T47D (cell line): Measurements from ENCODE around the gene YKT6.

Experiments used
- DNase-seq, 2 experiments: peaks; one replicate each; pipeline versions ENCODE4 v3.0.0 to v3.0.0-alpha.2; 2011 to 2012; ENCODE audit warnings: low read depth in 1 of 2, low spot score in 1 of 2
- JUND ChIP-seq: IDR thresholded peaks from 2 replicates; pipeline ENCODE4 v1.6.1; 2012; ENCODE audit warnings: low read depth
- in situ Hi-C: cut with HindIII; loops from 2 replicates; pipeline ENCODE4 v1.10.0; 2016; ENCODE audit warnings: low sequenced_read_pairs, low pct_unique_long_range_greater_than_20kb

Gene YKT6

DNA sequence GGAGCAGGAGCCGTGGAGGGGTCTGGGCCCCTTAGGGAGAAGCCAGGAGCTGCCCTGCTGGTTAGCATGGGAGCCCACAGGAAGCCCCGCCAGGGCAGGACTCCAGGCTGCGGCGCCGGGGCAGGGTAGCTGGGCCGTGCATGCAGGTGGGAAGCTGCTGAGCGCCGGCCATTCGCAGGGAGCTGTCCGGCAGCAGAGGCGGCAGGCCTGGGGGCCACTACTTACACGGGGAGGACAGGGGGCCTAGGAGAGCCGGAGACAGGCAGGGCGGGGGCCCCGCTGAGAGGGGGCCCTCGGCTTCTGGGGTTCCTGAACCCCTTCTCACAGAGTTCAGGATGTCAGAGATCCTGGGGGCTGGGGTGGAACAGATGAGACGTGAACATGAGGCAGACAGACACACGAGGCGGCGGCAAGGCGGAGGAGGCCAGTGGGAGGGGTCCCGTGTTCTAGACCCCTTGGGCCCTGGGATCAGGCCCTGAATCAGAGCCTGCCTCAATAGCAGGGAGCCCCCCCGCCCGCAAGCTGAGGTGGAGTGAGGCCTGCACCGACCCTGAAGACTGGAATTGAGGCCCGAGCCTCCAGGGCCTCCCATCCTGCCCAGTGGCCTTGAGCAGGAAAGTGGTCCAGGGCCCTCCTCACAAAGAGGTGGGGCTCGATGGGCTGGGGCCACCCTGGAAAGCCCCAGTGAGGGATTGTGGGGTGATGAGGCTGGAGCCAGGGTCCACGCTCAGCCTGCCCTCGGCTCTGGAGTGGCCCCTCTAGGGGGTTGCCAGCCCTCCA, 28.0 kb downstream of the YKT6 start:
- no peak for DNase-seq
- in situ Hi-C loops: no loop called here
- no peak for TF ChIP-seq JUND

DNA sequence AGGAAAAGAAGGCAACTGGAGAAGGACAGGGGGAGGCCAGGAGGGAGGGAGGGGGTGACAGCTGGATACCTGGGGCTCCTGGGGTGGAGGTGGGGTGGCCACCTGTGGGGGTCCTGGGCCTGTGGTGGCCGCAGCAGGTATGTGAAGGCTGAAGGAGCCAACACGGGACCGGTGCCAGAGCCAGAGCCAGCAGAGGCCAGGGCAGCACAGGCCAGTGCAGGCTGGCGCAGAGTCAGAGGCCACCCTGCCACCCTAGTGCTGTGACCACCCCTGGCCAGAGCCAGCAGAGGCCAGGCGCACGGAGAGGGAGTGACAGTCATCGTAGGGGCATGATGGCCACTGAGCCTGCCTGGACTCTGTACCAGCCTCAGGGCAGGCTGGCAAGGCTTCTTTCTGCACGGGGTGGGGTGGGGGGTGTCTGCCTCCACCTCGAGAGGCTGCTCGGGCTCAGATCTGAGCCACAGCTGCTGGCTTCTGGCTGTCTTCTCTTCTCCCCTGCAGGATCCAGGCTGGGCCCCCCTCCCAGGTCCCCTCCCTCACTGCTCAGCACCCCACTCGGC, 28.8 kb downstream of the YKT6 start:
- DNase-seq: no peak
- TF ChIP-seq JUND: no peak
- in situ Hi-C loops: no loop called here

DNA sequence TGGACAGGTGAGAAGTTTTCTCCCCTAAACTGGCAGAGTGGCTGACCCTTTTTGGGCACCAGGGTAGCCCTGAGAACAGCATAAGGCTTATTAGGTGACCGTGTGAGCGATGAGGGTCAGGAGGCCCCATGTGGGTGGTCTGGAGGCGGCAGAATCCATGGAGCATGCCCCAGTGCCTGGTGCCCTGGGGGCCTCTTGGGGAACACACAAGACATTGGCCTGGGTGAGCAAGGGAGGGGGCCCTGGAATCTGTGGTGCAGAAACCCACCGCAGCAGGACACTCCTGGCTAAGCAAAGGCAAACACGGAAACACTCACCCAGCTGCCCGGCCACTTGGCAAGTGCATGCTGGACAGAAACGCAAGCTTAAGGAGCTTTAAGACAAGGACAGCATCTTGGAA, 29.5 kb downstream of the YKT6 start:
- TF ChIP-seq JUND: no peak
- no peak for DNase-seq
- in situ Hi-C loops: no loop called here

DNA sequence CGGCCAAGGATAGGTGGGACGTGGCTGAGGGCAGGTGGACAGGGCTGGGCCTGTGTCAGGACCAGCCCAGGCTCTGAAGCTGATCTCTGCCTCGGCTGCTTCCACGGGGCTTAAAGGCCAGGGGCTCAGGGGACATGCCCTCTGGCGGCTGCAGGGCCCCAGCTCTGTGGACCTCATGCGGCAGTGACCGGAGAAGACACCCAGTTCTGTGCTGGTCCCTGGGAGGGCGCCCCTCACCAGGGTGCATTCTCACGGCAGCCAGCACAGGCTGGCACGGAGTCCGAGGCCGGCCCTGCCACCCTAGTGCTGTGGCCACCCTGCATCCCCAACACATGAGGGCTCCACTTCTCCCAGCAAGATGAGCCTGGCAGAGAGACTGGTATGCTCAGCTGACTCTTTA, 30.3 kb downstream of the YKT6 start:
- TF ChIP-seq JUND: no peak
- in situ Hi-C loops: no loop called here
- DNase-seq: peak in 1 of 2 experiments; percentile 28

DNA sequence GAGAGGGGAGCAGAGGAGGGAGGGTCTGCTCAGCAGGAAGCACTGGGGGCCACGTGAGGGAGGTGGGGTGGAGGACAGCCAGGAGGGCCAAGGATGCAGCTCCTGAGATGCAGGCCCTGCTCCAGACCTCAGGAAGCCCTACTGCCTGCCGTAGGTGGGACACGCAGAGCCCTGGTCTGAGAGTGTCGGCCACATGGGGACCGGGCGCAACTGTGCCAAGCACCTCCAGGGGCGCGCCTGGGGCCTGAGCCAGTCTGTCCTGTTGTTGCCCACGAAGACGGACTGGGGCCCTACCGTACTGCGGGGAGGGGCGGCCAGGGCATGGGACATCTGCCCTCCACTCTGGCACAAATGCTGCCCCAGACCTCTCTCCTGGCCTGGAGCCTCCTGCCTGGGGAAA, 31.6 kb downstream of the YKT6 start:
- TF ChIP-seq JUND: no peak
- in situ Hi-C loops: no loop called here

DNA sequence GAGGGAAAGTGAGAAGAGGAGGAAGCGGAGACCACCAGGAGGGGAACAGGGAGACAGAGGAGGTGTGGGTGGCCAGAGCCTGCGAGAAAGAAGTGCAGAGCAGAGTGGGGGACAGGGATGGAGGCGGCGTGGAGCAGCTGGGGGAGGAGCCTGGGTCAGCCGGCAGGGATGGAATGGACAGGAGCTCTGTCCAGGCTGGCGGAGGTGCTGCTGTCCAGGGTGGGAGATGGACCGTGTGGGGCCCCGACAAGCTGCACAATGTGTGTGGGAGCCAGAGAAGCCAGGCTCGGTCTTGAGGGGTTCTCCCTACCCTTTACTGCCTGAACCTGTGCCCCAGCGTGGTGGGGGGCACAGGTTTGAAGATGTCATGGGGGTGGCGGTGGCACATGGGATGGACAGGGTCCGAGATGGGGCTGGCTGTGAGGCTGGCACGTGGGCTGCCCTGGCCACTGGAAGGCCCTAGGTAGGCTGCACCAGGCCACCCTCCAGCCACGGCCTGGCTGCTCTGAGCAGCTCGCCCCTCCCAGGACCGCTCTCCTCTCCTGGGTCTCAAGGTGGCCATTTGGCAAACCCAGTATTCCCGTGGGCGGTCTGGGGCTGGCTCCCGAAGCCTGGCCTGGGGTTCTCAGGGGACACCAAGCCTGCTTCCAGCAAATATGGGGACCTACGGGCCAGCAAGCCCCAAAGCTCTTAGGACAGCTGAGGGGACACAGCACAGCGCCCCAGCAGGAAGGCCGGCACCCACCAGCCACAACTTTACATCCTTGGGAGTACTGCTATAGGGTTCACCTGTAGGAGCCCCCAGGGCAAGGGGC, 32.3 kb downstream of the YKT6 start:
- in situ Hi-C loops: no loop called here
- DNase-seq: no peak
- TF ChIP-seq JUND: no peak

More for the DNA sequence above, 31.6 kb downstream of the YKT6 start:
- DNase-seq: no peak

DNA sequence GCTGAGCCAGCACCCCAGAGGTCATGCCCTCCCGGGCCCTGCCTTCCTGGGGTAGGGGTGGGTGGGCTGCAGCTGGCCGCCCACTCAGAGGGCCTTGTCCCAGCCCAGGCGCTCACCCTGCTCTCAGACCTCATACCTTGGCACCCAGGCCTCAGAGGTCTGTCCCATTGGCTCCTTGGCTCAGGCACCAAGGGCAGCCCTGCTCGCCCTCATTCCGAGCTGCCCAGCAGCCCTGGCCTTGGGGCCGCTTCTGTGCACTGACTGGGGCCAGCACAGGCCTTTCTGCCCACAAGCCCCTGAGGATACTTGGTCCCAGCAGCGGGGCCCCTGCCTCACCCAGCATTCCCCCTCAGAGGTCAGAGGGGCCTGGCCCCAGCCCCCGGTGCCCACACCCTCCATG, 34.3 kb downstream of the YKT6 start:
- no peak for DNase-seq
- TF ChIP-seq JUND: no peak
- in situ Hi-C loops: no loop called here

DNA sequence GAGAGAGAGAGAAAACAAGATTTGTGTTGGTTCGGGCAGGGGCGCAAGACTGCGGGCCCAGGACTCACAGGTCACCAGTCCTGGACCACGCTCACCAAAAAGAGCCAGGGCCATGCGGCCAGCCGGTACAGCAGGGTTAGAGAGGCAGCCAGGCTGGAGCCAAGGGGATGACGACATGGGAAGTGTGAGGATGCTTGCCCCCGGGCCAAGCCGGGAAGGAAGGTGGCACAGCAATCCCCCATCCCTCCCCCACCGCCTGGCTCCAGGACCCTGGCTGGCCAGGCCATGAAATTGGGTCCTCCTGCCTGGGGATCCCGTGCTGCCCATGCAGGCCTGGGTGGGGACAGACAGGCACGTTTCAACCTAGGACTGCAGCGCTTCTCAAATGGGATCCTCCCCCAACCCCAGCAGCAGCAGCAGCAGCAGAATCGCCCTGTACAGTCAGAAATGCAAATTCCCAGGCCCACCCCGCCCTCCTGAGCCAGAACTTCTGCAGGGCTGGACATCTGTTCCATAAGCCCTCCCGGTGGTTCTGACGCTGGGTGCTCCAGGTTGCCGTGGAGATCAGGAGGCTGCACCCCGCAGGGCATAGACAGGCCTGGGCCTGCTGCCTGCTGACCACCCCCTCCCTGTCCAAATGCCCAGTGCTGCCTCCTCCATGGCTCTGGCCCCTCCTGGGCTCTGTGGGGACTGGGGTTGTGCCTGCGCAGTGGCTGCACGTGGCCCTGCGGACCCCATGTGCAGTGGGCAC, 35.0 kb downstream of the YKT6 start:
- in situ Hi-C loops: no loop called here
- no peak for DNase-seq
- no peak for TF ChIP-seq JUND

DNA sequence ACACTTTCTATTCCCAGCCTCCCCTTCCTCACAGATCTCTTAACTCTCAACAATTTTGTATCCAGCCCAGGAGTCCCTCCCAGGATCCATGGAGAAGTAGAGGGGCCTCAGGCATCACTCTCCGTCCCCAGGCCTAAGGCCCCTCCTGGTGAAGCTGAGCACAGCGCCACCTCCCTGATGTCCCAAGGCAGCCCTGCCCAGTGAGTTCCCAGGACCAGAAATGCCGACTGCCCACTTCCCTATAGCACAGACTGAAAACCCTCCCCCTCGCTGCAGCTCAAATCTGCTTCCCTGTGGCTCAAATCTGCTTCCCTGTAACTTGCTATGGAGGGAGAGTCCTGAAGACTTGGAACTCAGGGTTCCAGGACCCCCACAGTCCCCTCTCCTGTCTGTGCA, 35.6 kb downstream of the YKT6 start:
- TF ChIP-seq JUND: no peak
- DNase-seq: no peak
- in situ Hi-C loops: no loop called here

DNA sequence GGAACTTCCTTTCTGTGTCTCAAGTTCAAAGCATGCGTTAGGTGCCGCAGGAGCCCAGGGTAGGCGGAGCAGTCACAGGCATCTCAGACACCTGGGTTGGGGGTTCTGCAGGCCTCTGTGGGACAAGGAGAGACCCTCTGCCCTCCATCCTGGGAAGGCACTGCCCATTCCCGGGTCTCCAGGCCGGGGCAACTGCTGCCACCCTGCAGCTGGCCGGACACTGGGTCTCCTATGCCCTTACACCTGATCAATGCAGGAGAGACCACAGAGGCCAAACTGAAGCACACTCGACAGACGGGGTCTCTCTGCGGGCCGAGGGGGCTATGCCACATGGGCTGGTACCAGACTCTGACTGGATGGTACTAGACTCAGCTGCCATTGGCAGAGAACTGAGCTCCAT, 36.9 kb downstream of the YKT6 start:
- TF ChIP-seq JUND: no peak
- DNase-seq: no peak
- in situ Hi-C loops: no loop called here

DNA sequence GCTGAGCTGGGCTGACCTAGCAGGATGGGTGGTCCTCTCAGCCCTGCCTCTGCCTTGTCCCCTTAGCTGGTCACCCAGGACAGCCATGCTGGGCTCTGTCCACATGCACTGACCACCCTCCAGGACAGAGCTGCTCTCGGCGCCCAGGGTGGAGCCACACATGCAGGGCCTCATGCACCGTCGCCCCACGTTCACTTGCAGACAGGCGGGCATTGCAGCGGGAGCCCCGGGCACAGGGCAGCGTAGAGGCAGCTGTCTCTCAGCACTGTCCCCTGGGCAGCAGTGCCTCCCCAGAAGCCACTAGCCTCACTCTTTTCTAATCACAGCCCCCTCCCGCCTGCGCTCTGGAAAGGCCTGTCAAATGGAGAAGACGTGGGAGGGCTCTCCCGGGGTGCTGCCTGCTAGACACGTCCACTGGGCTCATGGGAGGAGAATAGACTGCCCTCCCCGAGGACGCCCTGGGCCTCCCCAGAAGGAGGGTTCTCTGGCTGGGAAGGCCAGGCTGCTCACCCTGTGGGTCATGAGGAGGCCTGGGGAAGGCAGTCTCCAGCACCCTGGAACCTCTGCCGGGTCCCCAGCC, 37.4 kb downstream of the YKT6 start:
- no peak for DNase-seq
- in situ Hi-C loops: no loop called here
- TF ChIP-seq JUND: no peak

DNA sequence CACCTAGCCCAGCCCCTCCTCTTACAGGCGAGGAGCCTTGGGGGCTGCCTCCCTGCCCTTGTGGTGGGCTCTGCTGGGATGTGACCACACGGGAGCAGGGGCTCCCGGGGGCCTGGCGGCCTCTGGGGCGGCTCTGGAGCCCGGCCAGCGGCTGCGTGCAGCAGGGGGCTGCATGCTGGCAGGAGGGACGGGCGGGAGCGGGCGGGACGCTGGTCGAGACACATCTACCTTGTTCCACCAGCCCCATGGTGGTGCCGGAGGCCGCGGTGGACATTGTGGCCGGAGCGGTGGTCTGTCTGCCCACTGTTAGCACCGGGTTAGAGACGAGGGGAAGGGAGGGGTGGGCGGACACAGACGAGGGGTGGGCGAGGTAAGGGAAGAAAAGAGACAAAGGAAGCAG, 38.6 kb downstream of the YKT6 start:
- no peak for TF ChIP-seq JUND
- in situ Hi-C loops: no loop called here
- DNase-seq: no peak
